Mesenchymal stem cell (in vitro differentiated cells and primary cell): ENCODE results near the gene VWA7.

Source experiments
- DNase-seq: peaks from one replicate; pipeline ENCODE4 v3.0.0-alpha.2; 2013
- H2AFZ ChIP-seq: one replicate; pipeline ENCODE4 v1.6.1; 2013; ENCODE audit warnings: low read depth, mild to moderate bottlenecking, control low read depth, inconsistent platforms, low read length, moderate library complexity
- H2AK5ac ChIP-seq: 2 replicates; pipeline ENCODE4 v1.6.1; 2013; ENCODE audit warnings: low read length, moderate library complexity, mild to moderate bottlenecking, inconsistent platforms; ENCODE audit not compliant: severe bottlenecking
- H2BK120ac ChIP-seq: one replicate; pipeline ENCODE4 v1.6.1; 2013; ENCODE audit warnings: low read depth, mild to moderate bottlenecking, inconsistent platforms, low read length, moderate library complexity
- H2BK12ac ChIP-seq, 2 experiments: one replicate each; pipeline ENCODE4 v1.6.1; 2013; ENCODE audit warnings: inconsistent platforms in 2 of 2, low read length in 2 of 2, mild to moderate bottlenecking in 2 of 2, moderate library complexity in 2 of 2, control low read depth in 1 of 2
- H2BK15ac ChIP-seq: one replicate; pipeline ENCODE4 v1.6.1; 2013; ENCODE audit warnings: mild to moderate bottlenecking, low read depth, inconsistent platforms; ENCODE audit not compliant: poor library complexity, severe bottlenecking
- H2BK5ac ChIP-seq: 2 replicates; pipeline ENCODE4 v1.6.1; 2013; ENCODE audit warnings: low read depth, mild to moderate bottlenecking, low read length, control low read depth, inconsistent platforms; ENCODE audit not compliant: poor library complexity, severe bottlenecking
- H3K14ac ChIP-seq, 2 experiments: one replicate each; pipeline ENCODE4 v1.6.1; 2013; ENCODE audit warnings: inconsistent platforms in 2 of 2, low read length in 2 of 2, control low read depth in 1 of 2, mild to moderate bottlenecking in 1 of 2, moderate library complexity in 1 of 2
- H3K18ac ChIP-seq, 2 experiments: one replicate each; pipeline ENCODE4 v1.6.1; 2013; ENCODE audit warnings: inconsistent platforms in 2 of 2, low read length in 2 of 2, control low read depth in 1 of 2, low read depth in 1 of 2, mild to moderate bottlenecking in 1 of 2
- H3K23ac ChIP-seq, 2 experiments: one replicate each; pipeline ENCODE4 v1.6.1; 2013; ENCODE audit warnings: inconsistent platforms in 2 of 2, low read length in 2 of 2, mild to moderate bottlenecking in 2 of 2, moderate library complexity in 2 of 2, control low read depth in 1 of 2
- H3K27ac ChIP-seq: 2 replicates; pipeline ENCODE4 v1.5.1; 2013; ENCODE audit warnings: mild to moderate bottlenecking, moderate library complexity, low read length, control low read depth, inconsistent platforms; ENCODE audit not compliant: poor library complexity, severe bottlenecking
- H3K27me3 ChIP-seq, 2 experiments: 2 replicates each; pipeline versions ENCODE4 v1.6.1 to v1.7.0; 2013; ENCODE audit warnings: low read length in 2 of 2, mild to moderate bottlenecking in 2 of 2, moderate library complexity in 2 of 2, control low read depth in 1 of 2, inconsistent platforms in 1 of 2; ENCODE audit not compliant: control insufficient read depth in 1 of 2, insufficient read depth in 1 of 2
- H3K36me3 ChIP-seq, 2 experiments: 2 replicates each; pipeline versions ENCODE4 v1.6.1 to v1.7.0; 2013; ENCODE audit warnings: low read length in 2 of 2, control low read depth in 1 of 2, inconsistent platforms in 1 of 2, low read depth in 1 of 2, mild to moderate bottlenecking in 1 of 2; ENCODE audit not compliant: insufficient read depth in 2 of 2, control insufficient read depth in 1 of 2
- H3K4ac ChIP-seq, 2 experiments: one replicate each; pipeline ENCODE4 v1.6.1; 2013; ENCODE audit warnings: inconsistent platforms in 2 of 2, low read length in 2 of 2, mild to moderate bottlenecking in 2 of 2, moderate library complexity in 2 of 2, control low read depth in 1 of 2, low read depth in 1 of 2
- H3K4me1 ChIP-seq: 2 replicates; pipeline ENCODE4 v1.6.1; 2013; ENCODE audit warnings: low read depth, low read length, control low read depth; ENCODE audit not compliant: control insufficient read depth, insufficient read depth
- H3K4me2 ChIP-seq: 2 replicates; pipeline ENCODE4 v1.6.1; 2013; ENCODE audit warnings: low read length, mild to moderate bottlenecking, inconsistent platforms; ENCODE audit not compliant: poor library complexity, severe bottlenecking
- H3K4me3 ChIP-seq, 2 experiments: 2 replicates each; pipeline versions ENCODE4 v1.5.1 to v1.7.0; 2013; ENCODE audit warnings: low read length in 2 of 2, mild to moderate bottlenecking in 2 of 2, control low read depth in 1 of 2, low read depth in 1 of 2; ENCODE audit not compliant: insufficient read depth in 1 of 2
- H3K79me1 ChIP-seq: replicated peaks from 2 replicates; pipeline ENCODE4 v1.6.1; 2013; ENCODE audit warnings: mild to moderate bottlenecking, control low read depth, low read length, inconsistent platforms; ENCODE audit not compliant: poor library complexity, severe bottlenecking
- H3K9ac ChIP-seq: 2 replicates; pipeline ENCODE4 v1.7.0; 2013; ENCODE audit warnings: mild to moderate bottlenecking, low read length, moderate library complexity
- H3K9me3 ChIP-seq: 2 replicates; pipeline ENCODE4 v1.7.0; 2013; ENCODE audit warnings: mild to moderate bottlenecking, low read length; ENCODE audit not compliant: control insufficient read depth
- H4K8ac ChIP-seq: one replicate; pipeline ENCODE4 v1.6.1; 2013; ENCODE audit warnings: inconsistent platforms, mild to moderate bottlenecking, low read length, moderate library complexity
- H4K91ac ChIP-seq: one replicate; pipeline ENCODE4 v1.6.1; 2013; ENCODE audit warnings: mild to moderate bottlenecking, low read length, inconsistent platforms
- WGBS: methylation state at CpG from one replicate; pipeline ENCODE4 v1.1.7; 2013; ENCODE audit warnings: mixed read lengths; 5-methylcytosine and 5-hydroxymethylcytosine counted together

VWA7 gene

GRCh38 chr6:31744422-31744821 is 32.7 kb downstream of the VWA7 start:
- no peak overlapping the region for H3K18ac ChIP-seq

DNA sequence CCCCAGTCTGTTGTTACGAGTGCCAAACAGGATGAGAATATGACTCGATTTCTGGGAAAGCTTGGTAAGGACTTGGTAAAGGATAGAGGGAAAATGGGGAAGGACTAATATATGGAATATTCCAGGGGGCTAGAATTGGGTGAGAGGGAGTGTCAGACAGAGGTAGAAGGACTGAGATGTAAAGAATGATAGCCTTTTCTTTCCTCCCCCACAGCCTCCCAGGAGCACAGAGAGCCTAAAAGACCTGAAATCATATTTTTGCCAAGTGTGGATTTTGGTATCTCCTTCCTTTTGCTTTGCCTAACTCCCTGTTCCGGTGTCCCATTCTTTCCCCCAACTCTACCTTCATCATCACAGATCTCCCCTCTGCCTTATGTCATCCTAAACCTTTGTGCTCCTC is 34.2 kb downstream of the VWA7 start:
- no peak overlapping the region for H3K14ac ChIP-seq
- no peak overlapping the region for H3K4ac ChIP-seq
- no peak for DNase-seq
- no peak overlapping the region for H2AFZ ChIP-seq
- H4K91ac ChIP-seq: no peak overlapping the region
- H2AK5ac ChIP-seq: no peak overlapping the region
- no peak overlapping the region for H2BK12ac ChIP-seq
- 97% methylated on average over 3 of the region's 3 CpGs for WGBS
- no peak overlapping the region for H2BK15ac ChIP-seq
- H3K27me3 ChIP-seq: no peaks in the 10 kb centered on the region
- H3K23ac ChIP-seq: no peak overlapping the region
- H3K79me1 ChIP-seq: no peaks in the 10 kb centered on the region
- H3K4me3 ChIP-seq: no peak overlapping the region
- no peak overlapping the region for H3K27ac ChIP-seq
- peaks cover 0 to 40% of the 10 kb centered on the region in 2 experiments for H3K36me3 ChIP-seq
- no peaks in the 10 kb centered on the region for H3K9me3 ChIP-seq
- no peak overlapping the region for H4K8ac ChIP-seq
- H3K9ac ChIP-seq: no peak overlapping the region
- no peak overlapping the region for H2BK5ac ChIP-seq
- H3K4me2 ChIP-seq: no peak overlapping the region
- peaks cover 21% of the 10 kb centered on the region for H3K4me1 ChIP-seq
- no peak overlapping the region for H3K18ac ChIP-seq
- H2BK120ac ChIP-seq: no peak overlapping the region

More at GRCh38 chr6:31744422-31744821, 32.7 kb downstream of the VWA7 start:
- Histone ChIP-seq H3K79me1 (no peaks in the 10 kb centered on the region), H2BK5ac (no peak overlapping the region), H3K23ac (no peak overlapping the region), H2BK12ac (no peak overlapping the region), H3K4ac (no peak overlapping the region), H3K4me3 (no peak overlapping the region), H3K4me1 (peaks cover 8% of the 10 kb centered on the region), H2BK15ac (no peak overlapping the region), H3K9ac (no peak overlapping the region), H4K8ac (no peak overlapping the region), H2AFZ (no peak overlapping the region), H4K91ac (no peak overlapping the region), H3K14ac (no peak overlapping the region), H3K27me3 (no peaks in the 10 kb centered on the region), H2AK5ac (no peak overlapping the region), H3K4me2 (no peak overlapping the region), H3K36me3 (peaks cover 0 to 43% of the 10 kb centered on the region in 2 experiments), H3K27ac (no peak overlapping the region), H3K9me3 (no peaks in the 10 kb centered on the region), H2BK120ac (no peak overlapping the region)
- DNase-seq: no peak
- WGBS: 77% methylated on average over 1 of the region's 1 CpG

- H4K8ac ChIP-seq: no peak overlapping the region
- no peak overlapping the region for H2BK12ac ChIP-seq
- H2BK15ac ChIP-seq: no peak overlapping the region
- peaks cover 0 to 32% of the 10 kb centered on the region in 2 experiments for H3K36me3 ChIP-seq
- DNase-seq: no peak
- H2BK5ac ChIP-seq: no peak overlapping the region
- H3K79me1 ChIP-seq: peaks cover 2% of the 10 kb centered on the region
- H3K27me3 ChIP-seq: no peaks in the 10 kb centered on the region
- H3K14ac ChIP-seq: no peak overlapping the region
- H2BK120ac ChIP-seq: no peak overlapping the region
- H3K4me1 ChIP-seq: peaks cover 22% of the 10 kb centered on the region
- H3K18ac ChIP-seq: no peak overlapping the region
- H3K9ac ChIP-seq: no peak overlapping the region
- H3K4me2 ChIP-seq: no peak overlapping the region
- no peak overlapping the region for H3K27ac ChIP-seq
- no peak overlapping the region for H2AK5ac ChIP-seq
- H3K23ac ChIP-seq: no peak overlapping the region
- 94% methylated on average over 2 of the region's 2 CpGs for WGBS
- H3K4me3 ChIP-seq: no peak overlapping the region
- no peak overlapping the region for H2AFZ ChIP-seq
- H3K9me3 ChIP-seq: no peaks in the 10 kb centered on the region
- no peak overlapping the region for H3K4ac ChIP-seq
- H4K91ac ChIP-seq: no peak overlapping the region
Measured at GRCh38 chr6:31741815-31742214, 35.3 kb downstream of the VWA7 start.

GRCh38 chr6:31740397-31741223 is 36.5 kb downstream of the VWA7 start:
- no peak for DNase-seq
- Histone ChIP-seq H3K27ac (no peak overlapping the region), H3K4ac (peak overlapping the region in 1 of 2 experiments; percentile 81), H2BK15ac (no peak overlapping the region), H3K4me2 (peak overlapping the region; percentile 41), H3K4me3 (peak overlapping the region; percentile 62 to 95), H2BK12ac (peak overlapping the region in 1 of 2 experiments; percentile 37), H2AFZ (peak overlapping the region; percentile 46), H3K14ac (no peak overlapping the region), H3K9ac (peak overlapping the region; percentile 90), H3K36me3 (peaks cover 0 to 32% of the 10 kb centered on the region in 2 experiments), H3K4me1 (peaks cover 24% of the 10 kb centered on the region), H2BK120ac (no peak overlapping the region), H3K27me3 (no peaks in the 10 kb centered on the region), H3K79me1 (peaks cover 2% of the 10 kb centered on the region), H4K8ac (no peak overlapping the region), H3K23ac (no peak overlapping the region), H2AK5ac (no peak overlapping the region), H3K9me3 (no peaks in the 10 kb centered on the region), H3K18ac (peak overlapping the region in 1 of 2 experiments; percentile 86), H2BK5ac (no peak overlapping the region), H4K91ac (no peak overlapping the region)
- WGBS: 43% methylated on average over 29 of the region's 29 CpGs
